NCI-H1436 (cell line): ENCODE measurements around the gene GPR141.

ENCODE experiments used
- DNase-seq: peaks from one replicate; lab custom pipeline; 2025; lab: John Stamatoyannopoulos, UW

The GPR141 gene

GRCh38 chr7:37784015-37784414 lies 100.4 kb downstream of the GPR141 start:
- no peak for DNase-seq

GRCh38 chr7:37786741-37787569 lies 103.4 kb downstream of the GPR141 start:
- DNase-seq, result no peak
